Peyer's patch (tissue), 4 donors: ENCODE data around the gene ADISSP.

Experiments
- POLR2A ChIP-seq, 2 donors: fragments of 450-650 bp; IDR thresholded peaks; one replicate each; pipeline ENCODE4 v1.5.1; 2017; ENCODE audit warnings: antibody characterized with exemption in 2 of 2, mild to moderate bottlenecking in 2 of 2, moderate library complexity in 2 of 2
- TF ChIP-seq, protein P1 (sequence below), 6 experiments: fragments of 450-650 bp in 4 of 6; fragments of 200-600 bp in 2 of 6; sonication (generic) in 1 of 6; IDR thresholded peaks; one replicate each; pipeline ENCODE4 v1.5.1; 2017 to 2019; ENCODE audit warnings: antibody characterized with exemption in 6 of 6, mild to moderate bottlenecking in 3 of 6, moderate library complexity in 1 of 6

GRCh38 chr20:3706774-3707507, 60.6 kb downstream of the ADISSP start:
- TF ChIP-seq, protein P1, sequence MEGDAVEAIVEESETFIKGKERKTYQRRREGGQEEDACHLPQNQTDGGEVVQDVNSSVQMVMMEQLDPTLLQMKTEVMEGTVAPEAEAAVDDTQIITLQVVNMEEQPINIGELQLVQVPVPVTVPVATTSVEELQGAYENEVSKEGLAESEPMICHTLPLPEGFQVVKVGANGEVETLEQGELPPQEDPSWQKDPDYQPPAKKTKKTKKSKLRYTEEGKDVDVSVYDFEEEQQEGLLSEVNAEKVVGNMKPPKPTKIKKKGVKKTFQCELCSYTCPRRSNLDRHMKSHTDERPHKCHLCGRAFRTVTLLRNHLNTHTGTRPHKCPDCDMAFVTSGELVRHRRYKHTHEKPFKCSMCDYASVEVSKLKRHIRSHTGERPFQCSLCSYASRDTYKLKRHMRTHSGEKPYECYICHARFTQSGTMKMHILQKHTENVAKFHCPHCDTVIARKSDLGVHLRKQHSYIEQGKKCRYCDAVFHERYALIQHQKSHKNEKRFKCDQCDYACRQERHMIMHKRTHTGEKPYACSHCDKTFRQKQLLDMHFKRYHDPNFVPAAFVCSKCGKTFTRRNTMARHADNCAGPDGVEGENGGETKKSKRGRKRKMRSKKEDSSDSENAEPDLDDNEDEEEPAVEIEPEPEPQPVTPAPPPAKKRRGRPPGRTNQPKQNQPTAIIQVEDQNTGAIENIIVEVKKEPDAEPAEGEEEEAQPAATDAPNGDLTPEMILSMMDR (IDR thresholded peaks at IDR 0.05): no peak
- TF ChIP-seq POLR2A (IDR thresholded peaks at IDR 0.05): no peak
